NCI-H526 treated with DMSO at 0.1 percent for 48 hours (cell line): ENCODE measurements around the gene NSD1.
"Not testable (repeated sequence)": the region's sequence is repeated elsewhere in the genome, so short reads cannot be mapped to it uniquely, and the experiment has no call there.

Source experiments
- DNase-seq: peaks from one replicate; lab custom pipeline; 2025; lab: John Stamatoyannopoulos, UW

NSD1 gene

GRCh38 chr5:177328545-177329231 is 195.1 kb downstream of the NSD1 start:
- DNase-seq: no peak

GRCh38 chr5:177329883-177330282 is 196.3 kb downstream of the NSD1 start:
- no peak for DNase-seq

- no peak for DNase-seq
These were observed 197.6 kb downstream of the NSD1 start for GRCh38 chr5:177330991-177331842.

- no peak for DNase-seq
These were observed 198.7 kb downstream of the NSD1 start for GRCh38 chr5:177332031-177332895.

- DNase-seq: no peak
These were observed 199.3 kb downstream of the NSD1 start for GRCh38 chr5:177332896-177333260.

- no peak for DNase-seq
These were observed 200.0 kb downstream of the NSD1 start for GRCh38 chr5:177333420-177334154.

- no peak for DNase-seq
These were observed 200.6 kb downstream of the NSD1 start for GRCh38 chr5:177334155-177334551.

- DNase-seq: no peak
These were observed 201.5 kb downstream of the NSD1 start for GRCh38 chr5:177334781-177335700.

- no peak for DNase-seq
These were observed 202.1 kb downstream of the NSD1 start for GRCh38 chr5:177335701-177336065.

GRCh38 chr5:177336112-177336511 is 202.5 kb downstream of the NSD1 start:
- peak; percentile 1 for DNase-seq

- DNase-seq: no peak
These were observed 203.3 kb downstream of the NSD1 start for GRCh38 chr5:177336603-177337494.

- no peak for DNase-seq
These were observed 204.9 kb downstream of the NSD1 start for GRCh38 chr5:177338251-177339106.

GRCh38 chr5:177339107-177339638 is 205.6 kb downstream of the NSD1 start:
- no peak for DNase-seq

GRCh38 chr5:177343000-177343399 is 209.4 kb downstream of the NSD1 start:
- not testable (repeated sequence) for DNase-seq

GRCh38 chr5:177343777-177344176 is 210.2 kb downstream of the NSD1 start:
- DNase-seq: no peak

- DNase-seq: no peak
These were observed 211.3 kb downstream of the NSD1 start for GRCh38 chr5:177344891-177345290.

- DNase-seq: no peak
These were observed 213.2 kb downstream of the NSD1 start for GRCh38 chr5:177346820-177347219.

GRCh38 chr5:177347699-177348098 is 214.1 kb downstream of the NSD1 start:
- DNase-seq: no peak

- DNase-seq: no peak
These were observed 215.7 kb downstream of the NSD1 start for GRCh38 chr5:177349362-177349647.
